H9 (cell line): ENCODE measurements around the gene PACS1. TPM values are rescaled to one million over a fixed set of nuclear protein-coding genes. Genes with fewer than 3 reads are reported as not detected.
A peak's percentile ranks its signal among the peaks of the same experiment; 100 is the strongest.

Experiments used
- DNase-seq: peaks from one replicate; pipeline ENCODE4 v3.0.0-alpha.2; 2017
- H2AFZ ChIP-seq: one replicate; pipeline ENCODE4 v1.6.1; 2013; ENCODE audit warnings: mild to moderate bottlenecking, low read length, control low read depth, moderate library complexity
- H2AK5ac ChIP-seq: 2 replicates; pipeline ENCODE4 v1.6.1; 2013; ENCODE audit warnings: low read length, control low read depth, mixed read lengths; ENCODE audit not compliant: insufficient read length
- H2BK120ac ChIP-seq: one replicate; pipeline ENCODE4 v1.6.1; 2013; ENCODE audit warnings: low read depth, mild to moderate bottlenecking, low read length, control low read depth, inconsistent platforms; ENCODE audit not compliant: poor library complexity, severe bottlenecking
- H2BK12ac ChIP-seq: 2 replicates; pipeline ENCODE4 v1.6.1; 2013; ENCODE audit warnings: low read length, control low read depth, mixed read lengths, low read depth; ENCODE audit not compliant: insufficient read length
- H2BK15ac ChIP-seq: 2 replicates; pipeline ENCODE4 v1.6.1; 2013; ENCODE audit warnings: low read depth, low read length, control low read depth
- H2BK20ac ChIP-seq: one replicate; pipeline ENCODE4 v1.6.1; 2013; ENCODE audit warnings: low read depth, mild to moderate bottlenecking, low read length, control low read depth, inconsistent platforms; ENCODE audit not compliant: poor library complexity, severe bottlenecking
- H2BK5ac ChIP-seq: 2 replicates; pipeline ENCODE4 v1.6.1; 2013; ENCODE audit warnings: low read length, control low read depth, mixed read lengths; ENCODE audit not compliant: insufficient read length
- H3K14ac ChIP-seq: 2 replicates; pipeline ENCODE4 v1.6.1; 2013; ENCODE audit warnings: low read length, control low read depth; ENCODE audit not compliant: insufficient read depth
- H3K18ac ChIP-seq: 2 replicates; pipeline ENCODE4 v1.6.1; 2013; ENCODE audit warnings: low read depth, mild to moderate bottlenecking, mixed read lengths, low read length, control low read depth; ENCODE audit not compliant: insufficient read length
- H3K23ac ChIP-seq: 2 replicates; pipeline ENCODE4 v1.6.1; 2013; ENCODE audit warnings: low read length, control low read depth, mixed read lengths, low read depth; ENCODE audit not compliant: insufficient read length
- H3K23me2 ChIP-seq: 2 replicates; pipeline ENCODE4 v1.6.1; 2013; ENCODE audit warnings: low read depth, mild to moderate bottlenecking, mixed read lengths, low read length, control low read depth; ENCODE audit not compliant: insufficient read length, poor library complexity, severe bottlenecking
- H3K27ac ChIP-seq: 2 replicates; pipeline ENCODE4 v1.5.1; 2013; ENCODE audit warnings: low read length, control low read depth, mixed read lengths, low read depth; ENCODE audit not compliant: insufficient read length
- H3K27me3 ChIP-seq: 2 replicates; pipeline ENCODE4 v1.6.1; 2013; ENCODE audit warnings: low read length, control low read depth, inconsistent platforms; ENCODE audit not compliant: insufficient read depth
- H3K4ac ChIP-seq: 2 replicates; pipeline ENCODE4 v1.6.1; 2013; ENCODE audit warnings: low read depth, mild to moderate bottlenecking, control low read depth, inconsistent platforms, low read length, moderate library complexity
- H3K4me1 ChIP-seq: 2 replicates; pipeline ENCODE4 v1.6.1; 2013; ENCODE audit warnings: low read length, control low read depth, inconsistent platforms; ENCODE audit not compliant: insufficient read depth
- H3K4me2 ChIP-seq: 2 replicates; pipeline ENCODE4 v1.6.1; 2013; ENCODE audit warnings: low read length, control low read depth, mixed read lengths; ENCODE audit not compliant: insufficient read length, insufficient read depth
- H3K56ac ChIP-seq: 2 replicates; pipeline ENCODE4 v1.6.1; 2013; ENCODE audit warnings: low read depth, mild to moderate bottlenecking, mixed read lengths, low read length, control low read depth; ENCODE audit not compliant: insufficient read length
- H3K79me1 ChIP-seq: 2 replicates; pipeline ENCODE4 v1.6.1; 2013; ENCODE audit warnings: low read depth, mild to moderate bottlenecking, moderate library complexity, low read length, control low read depth, inconsistent platforms; ENCODE audit not compliant: insufficient read depth, poor library complexity, severe bottlenecking
- H3K79me2 ChIP-seq: 2 replicates; pipeline ENCODE4 v1.6.1; 2013; ENCODE audit warnings: low read length, control low read depth, inconsistent platforms; ENCODE audit not compliant: insufficient read depth
- H3K9ac ChIP-seq: 2 replicates; pipeline ENCODE4 v1.6.1; 2013; ENCODE audit warnings: low read length, control low read depth, mixed read lengths; ENCODE audit not compliant: insufficient read length; ENCODE audit errors: extremely low read depth
- H3K9me3 ChIP-seq: one replicate; pipeline ENCODE4 v1.6.1; 2013; ENCODE audit warnings: low read depth, low read length, inconsistent platforms; ENCODE audit not compliant: control insufficient read depth
- H3T11ph ChIP-seq: one replicate; pipeline ENCODE4 v1.6.1; 2013; ENCODE audit warnings: mild to moderate bottlenecking, low read length, control low read depth, inconsistent platforms
- H4K20me1 ChIP-seq: one replicate; pipeline ENCODE4 v1.6.1; 2013; ENCODE audit not compliant: control insufficient read depth, insufficient read length, insufficient read depth
- H4K5ac ChIP-seq: 2 replicates; pipeline ENCODE4 v1.6.1; 2013; ENCODE audit warnings: low read depth, mild to moderate bottlenecking, mixed read lengths, low read length, control low read depth; ENCODE audit not compliant: insufficient read length
- H4K8ac ChIP-seq: replicated peaks from 2 replicates; pipeline ENCODE4 v1.6.1; 2013; ENCODE audit warnings: low read length, control low read depth, mixed read lengths, low read depth; ENCODE audit not compliant: insufficient read length
- H4K91ac ChIP-seq: 2 replicates; pipeline ENCODE4 v1.6.1; 2013; ENCODE audit warnings: low read depth, mild to moderate bottlenecking, moderate library complexity, mixed read lengths, low read length, control low read depth; ENCODE audit not compliant: insufficient read length
- H3K27ac Mint-ChIP-seq, 3 experiments: 2 replicates in 2 of 3; 3 replicates in 1 of 3; pipeline ENCODE4 v1.8.0; 2020 to 2021; ENCODE audit warnings: mixed read lengths in 3 of 3, mild to moderate bottlenecking in 1 of 3, moderate library complexity in 1 of 3
- H3K27me3 Mint-ChIP-seq: 2 replicates; pipeline ENCODE4 v1.8.0; 2021; ENCODE audit warnings: low read depth, mild to moderate bottlenecking, moderate library complexity, mixed read lengths
- H3K36me3 Mint-ChIP-seq, 3 experiments: 2 replicates in 2 of 3; 3 replicates in 1 of 3; pipeline ENCODE4 v1.8.0; 2020 to 2021; ENCODE audit warnings: low read depth in 3 of 3, mixed read lengths in 3 of 3; ENCODE audit not compliant: insufficient read depth in 1 of 3
- H3K4me1 Mint-ChIP-seq, 2 experiments: 2 replicates each; pipeline ENCODE4 v1.8.0; 2020; ENCODE audit warnings: mixed read lengths in 2 of 2
- H3K4me3 Mint-ChIP-seq, 2 experiments: 2 replicates in 1 of 2; 3 replicates in 1 of 2; pipeline ENCODE4 v1.8.0; 2020 to 2021; ENCODE audit warnings: mild to moderate bottlenecking in 2 of 2, mixed read lengths in 2 of 2, moderate library complexity in 1 of 2
- H3K9me3 Mint-ChIP-seq, 2 experiments: 2 replicates in 1 of 2; 3 replicates in 1 of 2; pipeline ENCODE4 v1.8.0; 2020; ENCODE audit warnings: mild to moderate bottlenecking in 2 of 2, mixed read lengths in 2 of 2, moderate library complexity in 1 of 2
- CTCF ChIP-seq: fragments of 200-600 bp; sonication (generic); conservative IDR thresholded peaks from 3 replicates; pipeline ENCODE4 v1.8.0; 2021; ENCODE audit warnings: antibody characterized with exemption, mild to moderate bottlenecking
- WGBS: extraction: QIAGEN DNeasy Blood & Tissue Kit; methylation state at CpG from one replicate; pipeline ENCODE4 v1.1.7; 2013; ENCODE audit warnings: missing lambda C conversion rate, low lambda C conversion rate, mixed read lengths; ENCODE audit not compliant: insufficient read length; ENCODE audit errors: extremely low coverage; 5-methylcytosine and 5-hydroxymethylcytosine counted together
- total RNA-seq: library from RNA; stranded (reverse); gene quantifications from 2 replicates; pipeline ENCODE4 v1.2.1, GENCODE V29; 2021

The PACS1 gene
- total RNA-seq, 1 experiment from 2014 or later: 35.5 TPM

DNA sequence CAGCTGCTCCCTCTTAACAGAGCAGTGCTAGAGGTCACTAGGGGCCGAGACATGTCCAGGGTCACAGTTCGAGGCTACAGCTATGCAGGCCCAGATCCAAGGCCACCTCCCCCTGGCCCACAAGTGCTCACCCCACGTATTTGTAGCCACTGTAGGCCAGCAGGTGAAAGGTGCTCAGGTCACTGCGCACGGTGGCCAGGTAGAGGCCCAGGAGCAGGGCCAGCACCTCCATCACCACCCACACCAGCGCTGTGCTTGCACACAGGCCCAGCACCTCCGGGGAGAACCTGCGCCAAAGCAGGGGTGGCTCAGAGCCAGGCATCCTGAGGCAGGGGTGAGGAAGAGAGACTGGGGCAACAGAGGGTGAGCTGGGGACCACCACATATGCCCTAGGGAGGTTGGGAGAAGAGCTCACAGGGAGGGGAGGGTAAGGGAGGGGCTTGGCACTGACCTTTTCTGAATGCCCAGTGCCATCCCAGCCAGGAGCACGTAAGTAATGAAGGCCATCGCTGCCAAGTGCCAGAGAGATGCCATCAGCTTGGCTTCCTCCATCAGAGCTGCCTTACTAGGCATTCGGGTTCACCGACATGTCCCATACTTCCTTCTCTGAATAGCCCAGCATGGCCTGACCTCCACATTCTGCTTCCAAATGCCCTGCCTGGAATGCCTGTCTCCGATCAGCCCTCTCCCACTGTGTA, 215.3 kb downstream of the PACS1 start:
- H4K8ac ChIP-seq: no peak overlapping the region
- no peak overlapping the region for H2BK15ac ChIP-seq
- H3K4ac ChIP-seq: no peak overlapping the region
- no peak for DNase-seq
- no peak overlapping the region for H2AK5ac ChIP-seq
- H3T11ph ChIP-seq: no peak overlapping the region
- no peak overlapping the region for H3K56ac ChIP-seq
- no peak overlapping the region for H2AFZ ChIP-seq
- H3K18ac ChIP-seq: no peak overlapping the region
- Mint-ChIP-seq H3K36me3 (peaks cover 0 to 10% (median 9%) of the 10 kb centered on the region in 3 experiments; a peak in 5 of 7 replicates), H3K9me3 (no peaks in the 10 kb centered on the region; a peak in 1 of 5 replicates), H3K27ac (no peak overlapping the region), H3K27me3 (peaks cover 18% of the 10 kb centered on the region), H3K4me1 (peaks cover 27 to 33% of the 10 kb centered on the region in 2 experiments), H3K4me3 (peak overlapping the region in 1 of 2 experiments; percentile 26; a peak in 1 of 5 replicates)
- no peaks in the 10 kb centered on the region for H3K79me1 ChIP-seq
- peaks cover 6% of the 10 kb centered on the region for H3K4me1 ChIP-seq
- H4K5ac ChIP-seq: no peak overlapping the region
- no peak overlapping the region for H2BK120ac ChIP-seq
- no peaks in the 10 kb centered on the region for H3K27me3 ChIP-seq
- no peak overlapping the region for H3K4me2 ChIP-seq
- WGBS: no CpG with 5 or more reads among the region's 13 CpGs
- H3K79me2 ChIP-seq: peaks cover 1% of the 10 kb centered on the region; the same call in 1 of the 2 replicates
- no peak for TF ChIP-seq CTCF
- H3K23ac ChIP-seq: no peak overlapping the region
- no peaks in the 10 kb centered on the region for H3K9me3 ChIP-seq
- H2BK5ac ChIP-seq: no peak overlapping the region
- H2BK20ac ChIP-seq: no peak overlapping the region
- no peak overlapping the region for H3K9ac ChIP-seq
- peaks cover 8% of the 10 kb centered on the region for H3K23me2 ChIP-seq
- no peak overlapping the region for H3K14ac ChIP-seq
- H3K27ac ChIP-seq: no peak overlapping the region
- H4K91ac ChIP-seq: no peak overlapping the region
- H4K20me1 ChIP-seq: no peaks in the 10 kb centered on the region
- no peak overlapping the region for H2BK12ac ChIP-seq
